Sciatic nerve (tissue), 2 donors: Measurements from ENCODE around the gene CHRDL2. TPM values are rescaled to one million over a fixed set of nuclear protein-coding genes. Genes with fewer than 3 reads are reported as not detected.

ENCODE experiments used
- ATAC-seq: fragments of 200-7000 bp; cut with Tn5 transposase; one replicate; pipeline ENCODE4 v1.9.1; 2020; ENCODE audit warnings: mild to moderate bottlenecking, moderate library complexity
- DNase-seq: peaks from one replicate; pipeline ENCODE4 v3.0.0-alpha.2; 2020; ENCODE audit warnings: low spot score
- intact Hi-C: fragments of 100-400 bp; cut with DNase I; formaldehyde crosslinking; loops from one replicate; pipeline ENCODE4 v1.14.2; 2022
- microRNA-seq: library from miRNA; unstranded; fragments of <30 nt; microRNA quantifications from one replicate; pipeline ENCODE4 v1.2.0, GENCODE V29; 2020
- total RNA-seq: library from RNA; stranded (reverse); fragmentation: NEBNext Ultra II Directional; extraction: Animal tissue kit (Norgen Biotek cat#: 25700); gene quantifications from one replicate; pipeline ENCODE4 v1.2.1, GENCODE V29; 2021
- donor health status: DM: no; HTN: no; CAD: no.
- donor health status: DM: no; HTN: no; CAD: no.

Gene CHRDL2
- total RNA-seq, 1 donor from 2014 or later, result 0.89 TPM

GRCh38 chr11:74647831-74648230 lies 83.4 kb downstream of the CHRDL2 start:
- DNase-seq (no peak), ATAC-seq (no peak)
- intact Hi-C loops, result no loop called here

GRCh38 chr11:74647404-74647803 lies 83.8 kb downstream of the CHRDL2 start:
- DNase-seq, result no peak
- intact Hi-C loops, result no loop called here
- ATAC-seq, result no peak

DNA sequence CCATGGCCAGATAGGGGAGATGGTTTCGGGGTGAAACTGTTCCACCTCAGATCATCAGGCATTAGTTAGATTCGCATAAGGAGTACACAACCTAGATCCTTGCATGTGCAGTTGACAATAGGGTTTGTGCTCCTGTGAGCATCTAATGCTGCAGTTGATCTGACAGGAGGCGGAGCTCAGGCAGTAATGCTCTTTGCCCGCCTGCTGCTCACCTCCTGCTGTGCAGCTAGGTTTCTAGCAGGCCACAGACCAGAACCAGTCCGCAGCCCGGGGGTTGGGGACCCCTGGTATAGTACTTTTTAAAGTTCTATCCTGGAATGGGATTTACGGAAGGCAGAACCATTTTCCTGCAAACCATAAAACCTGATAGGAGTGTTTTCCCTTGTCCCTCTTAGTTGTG lies 84.3 kb downstream of the CHRDL2 start:
- intact Hi-C loops, result no loop called here
- DNase-seq (no peak), ATAC-seq (no peak)

Small RNAs within 50 kb of the gene (microRNA-seq; reads per million reads assigned to microRNA genes)
- gene MIR4696, result not detected

Other genes with a start within 250 kb of the CHRDL2 start
- 1.6 TPM for gene LIPT2, start 237.7 kb downstream of the CHRDL2 start, total RNA-seq
- gene POLD3, start 138.8 kb downstream of the CHRDL2 start, total RNA-seq, result 15.9 TPM
- gene RNF169, start 17.4 kb upstream of the CHRDL2 start, total RNA-seq, result 23.8 TPM
- gene XRRA1, start 217.7 kb upstream of the CHRDL2 start, total RNA-seq, result 18.5 TPM
- gene SPCS2, start 217.8 kb upstream of the CHRDL2 start, total RNA-seq, result 130 TPM